Subcutaneous adipose tissue (tissue), 4 donors: Measurements from ENCODE around the gene CD40. TPM values are rescaled to one million over a fixed set of nuclear protein-coding genes. Genes with fewer than 3 reads are reported as not detected.

Experiments used
- CTCF ChIP-seq: fragments of 450-650 bp; IDR thresholded peaks from one replicate; pipeline ENCODE4 v1.5.1; 2016; ENCODE audit warnings: low read depth, mild to moderate bottlenecking, control low read depth, antibody characterized with exemption, moderate library complexity
- total RNA-seq, 4 donors: library from RNA; depleted of rRNA; stranded (reverse); fragments of >200 nt; gene quantifications; one replicate each; pipeline ENCODE4 v1.1.0, GENCODE V29; 2016

Gene CD40
- total RNA-seq, 4 donors from 2014 or later = 9.5 to 22.8 (median 17.7) TPM

DNA sequence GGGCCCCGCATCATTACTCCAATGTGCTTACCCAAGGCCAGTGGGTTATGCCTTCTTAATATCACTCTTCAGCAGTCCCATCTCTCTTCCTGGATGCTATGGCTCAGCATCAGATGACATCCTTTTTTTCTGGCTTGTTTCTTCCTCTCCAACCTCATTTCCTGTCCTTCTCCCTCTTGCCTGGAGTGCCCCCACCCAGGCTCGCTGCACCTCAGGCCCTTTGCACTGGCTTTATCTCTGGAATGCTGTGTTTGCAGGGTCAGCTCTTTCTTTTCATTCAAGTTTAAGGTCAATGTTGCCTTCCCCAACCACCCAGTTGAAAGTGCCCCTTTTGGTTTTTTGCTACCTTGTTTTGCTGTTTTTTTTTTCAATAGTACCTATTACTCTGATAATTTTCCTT lies 36.7 kb downstream of the CD40 start:
- no peak for TF ChIP-seq CTCF

DNA sequence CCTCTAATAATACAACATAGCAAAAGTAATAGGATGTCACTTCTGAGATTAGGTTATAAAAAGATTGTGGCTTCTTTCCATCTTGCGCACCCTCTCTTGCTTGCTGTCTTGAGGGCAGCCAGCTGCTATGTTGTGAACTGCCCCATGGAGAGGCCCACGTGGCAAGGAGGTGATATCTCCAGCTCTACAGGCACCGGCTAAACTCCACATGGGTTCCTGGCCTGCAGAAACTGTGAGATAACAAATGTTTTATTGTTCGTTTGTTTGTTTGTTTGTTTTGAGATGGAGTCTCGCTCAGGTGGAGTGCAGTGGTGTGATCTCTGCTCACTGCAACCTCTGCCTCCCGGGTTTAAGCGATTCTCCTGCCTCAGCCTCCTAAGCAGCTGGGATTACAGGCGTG lies 38.0 kb downstream of the CD40 start:
- TF ChIP-seq CTCF = no peak

GRCh38 chr20:46157076-46157592 lies 39.0 kb downstream of the CD40 start:
- no peak for TF ChIP-seq CTCF

GRCh38 chr20:46157625-46158024 lies 39.5 kb downstream of the CD40 start:
- TF ChIP-seq CTCF = no peak

DNA sequence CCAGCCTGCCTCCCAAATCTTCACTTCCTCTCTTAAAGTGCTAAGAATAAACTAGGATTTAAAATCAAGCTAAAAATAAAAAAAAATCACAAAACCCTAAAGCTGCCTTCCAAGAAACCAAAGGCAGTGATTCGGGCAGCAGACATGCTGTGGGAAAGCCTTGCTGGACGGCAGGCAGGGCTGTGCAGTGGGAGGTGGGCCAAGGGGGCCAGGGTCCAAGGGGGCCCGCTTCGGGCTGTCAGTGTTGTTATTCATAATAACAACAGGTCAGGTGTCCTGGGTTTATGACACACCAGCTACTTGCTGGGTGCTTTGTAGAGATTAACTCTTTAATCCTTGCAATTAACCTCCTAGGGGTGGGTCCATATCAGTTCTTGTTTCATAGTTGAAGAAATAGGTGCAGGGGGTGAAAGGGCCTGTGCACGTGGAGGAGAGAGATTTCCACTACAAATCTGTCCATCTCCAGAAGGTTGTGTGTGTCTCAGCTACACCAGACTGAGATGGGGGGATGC lies 40.4 kb downstream of the CD40 start:
- TF ChIP-seq CTCF = no peak

DNA sequence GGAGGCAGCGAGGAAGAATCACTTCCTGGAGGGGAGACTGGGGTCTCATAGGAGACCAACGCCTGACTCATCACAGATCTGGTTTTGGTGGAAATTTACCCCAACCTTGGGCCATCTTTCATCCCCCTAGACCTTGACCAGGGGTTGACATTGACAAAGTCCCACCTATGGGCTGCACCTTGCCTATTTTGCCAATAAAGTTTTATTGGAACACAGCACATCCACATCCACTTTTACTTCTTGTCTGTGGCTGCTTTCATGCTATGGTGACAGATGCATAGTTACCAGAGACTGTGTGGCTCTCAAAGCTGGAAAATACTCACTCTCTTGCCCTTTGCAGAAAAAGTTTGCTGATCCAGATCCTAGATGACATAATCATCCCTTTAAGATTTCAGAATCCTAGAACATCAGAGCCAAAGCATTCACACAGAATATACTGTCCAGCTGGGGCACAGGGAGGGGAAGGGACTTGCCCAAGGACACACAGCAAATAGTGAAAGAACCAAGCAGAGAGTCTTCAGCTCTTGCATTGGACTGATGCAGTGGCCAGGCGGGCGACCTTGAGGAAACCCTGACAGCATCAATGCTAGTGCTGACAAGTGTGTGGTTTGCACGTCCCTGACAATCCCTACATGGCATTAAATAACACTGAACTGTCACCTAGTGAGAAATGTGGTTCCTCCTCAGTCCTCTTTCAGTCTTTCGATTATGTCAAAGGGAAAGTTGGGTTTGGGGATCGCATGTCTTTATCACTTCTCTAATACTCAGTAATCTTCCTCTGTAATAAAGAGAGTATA lies 41.2 kb downstream of the CD40 start:
- no peak for TF ChIP-seq CTCF

- TF ChIP-seq CTCF = no peak
Observed at GRCh38 chr20:46160661-46161060, 42.5 kb downstream of the CD40 start.
